Testis (tissue), 2 donors: ENCODE measurements around the gene TMPO.

ENCODE experiments used
- POLR2A ChIP-seq: fragments of 450-650 bp; IDR thresholded peaks from one replicate; pipeline ENCODE4 v1.6.1; 2017; ENCODE audit warnings: antibody characterized with exemption, mild to moderate bottlenecking, moderate library complexity
- TF ChIP-seq, protein P1 (sequence below), 3 experiments: fragments of 450-650 bp in 2 of 3; fragments of 200-600 bp in 1 of 3; sonication (generic) in 1 of 3; IDR thresholded peaks; one replicate each; pipeline ENCODE4 v1.5.1; 2016 to 2019; ENCODE audit warnings: antibody characterized with exemption in 3 of 3, mild to moderate bottlenecking in 2 of 3, moderate library complexity in 1 of 3

DNA sequence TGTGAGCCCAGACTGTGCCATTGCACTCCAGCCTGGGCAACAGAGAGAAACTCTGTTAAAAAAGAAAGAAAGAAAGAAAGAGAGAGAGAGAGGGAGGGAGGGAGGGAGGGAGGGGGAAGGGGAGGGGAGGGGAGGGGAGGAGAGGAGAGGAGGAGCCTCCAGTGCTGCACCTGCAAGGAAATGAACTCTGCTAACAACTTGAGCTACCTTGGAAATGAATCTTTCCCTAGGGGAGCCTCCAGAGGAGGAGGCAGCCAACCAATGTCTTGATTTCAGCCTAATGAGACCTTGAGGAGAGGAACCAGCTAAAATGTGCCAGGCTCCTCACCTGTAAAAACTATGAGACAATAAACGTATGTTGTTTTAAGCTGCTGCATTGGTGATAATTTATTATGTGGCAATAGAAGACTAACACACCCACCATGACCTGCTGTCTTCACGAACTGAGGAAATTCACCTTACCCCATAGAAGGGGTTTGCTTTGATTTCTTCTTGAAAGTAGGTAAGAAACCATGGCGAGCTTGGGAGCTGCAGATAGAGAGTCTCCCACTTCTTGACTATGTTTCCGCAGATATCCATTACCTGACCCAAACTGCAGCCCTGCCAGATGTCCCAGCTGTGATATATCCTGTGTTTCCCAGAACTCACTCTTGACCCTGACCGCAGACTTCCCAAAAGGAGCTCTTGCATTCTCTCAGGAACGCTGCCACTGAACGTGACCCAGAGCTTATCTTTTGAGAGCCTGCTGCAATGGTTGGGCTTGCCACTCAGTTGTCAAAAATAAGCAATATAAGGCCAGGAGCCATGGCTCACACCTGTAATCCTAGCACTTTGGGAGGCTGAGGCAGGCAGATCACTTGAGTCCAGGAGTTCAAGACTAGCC lies 31.5 kb upstream of the TMPO start:
- TF ChIP-seq POLR2A = no peak
- TF ChIP-seq, protein P1, sequence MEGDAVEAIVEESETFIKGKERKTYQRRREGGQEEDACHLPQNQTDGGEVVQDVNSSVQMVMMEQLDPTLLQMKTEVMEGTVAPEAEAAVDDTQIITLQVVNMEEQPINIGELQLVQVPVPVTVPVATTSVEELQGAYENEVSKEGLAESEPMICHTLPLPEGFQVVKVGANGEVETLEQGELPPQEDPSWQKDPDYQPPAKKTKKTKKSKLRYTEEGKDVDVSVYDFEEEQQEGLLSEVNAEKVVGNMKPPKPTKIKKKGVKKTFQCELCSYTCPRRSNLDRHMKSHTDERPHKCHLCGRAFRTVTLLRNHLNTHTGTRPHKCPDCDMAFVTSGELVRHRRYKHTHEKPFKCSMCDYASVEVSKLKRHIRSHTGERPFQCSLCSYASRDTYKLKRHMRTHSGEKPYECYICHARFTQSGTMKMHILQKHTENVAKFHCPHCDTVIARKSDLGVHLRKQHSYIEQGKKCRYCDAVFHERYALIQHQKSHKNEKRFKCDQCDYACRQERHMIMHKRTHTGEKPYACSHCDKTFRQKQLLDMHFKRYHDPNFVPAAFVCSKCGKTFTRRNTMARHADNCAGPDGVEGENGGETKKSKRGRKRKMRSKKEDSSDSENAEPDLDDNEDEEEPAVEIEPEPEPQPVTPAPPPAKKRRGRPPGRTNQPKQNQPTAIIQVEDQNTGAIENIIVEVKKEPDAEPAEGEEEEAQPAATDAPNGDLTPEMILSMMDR (IDR thresholded peaks at IDR 0.05) = no peak
